COR-L47 (cell line): ENCODE data around the gene CHN2.
"Not testable (repeated sequence)": the region's sequence is repeated elsewhere in the genome, so short reads cannot be mapped to it uniquely, and the experiment has no call there.

Experiments used
- DNase-seq: peaks from one replicate; lab custom pipeline; 2025; lab: John Stamatoyannopoulos, UW

The CHN2 gene

GRCh38 chr7:29189743-29190201, 4.8 kb upstream of the CHN2 start:
- peak; percentile 97 for DNase-seq

DNA sequence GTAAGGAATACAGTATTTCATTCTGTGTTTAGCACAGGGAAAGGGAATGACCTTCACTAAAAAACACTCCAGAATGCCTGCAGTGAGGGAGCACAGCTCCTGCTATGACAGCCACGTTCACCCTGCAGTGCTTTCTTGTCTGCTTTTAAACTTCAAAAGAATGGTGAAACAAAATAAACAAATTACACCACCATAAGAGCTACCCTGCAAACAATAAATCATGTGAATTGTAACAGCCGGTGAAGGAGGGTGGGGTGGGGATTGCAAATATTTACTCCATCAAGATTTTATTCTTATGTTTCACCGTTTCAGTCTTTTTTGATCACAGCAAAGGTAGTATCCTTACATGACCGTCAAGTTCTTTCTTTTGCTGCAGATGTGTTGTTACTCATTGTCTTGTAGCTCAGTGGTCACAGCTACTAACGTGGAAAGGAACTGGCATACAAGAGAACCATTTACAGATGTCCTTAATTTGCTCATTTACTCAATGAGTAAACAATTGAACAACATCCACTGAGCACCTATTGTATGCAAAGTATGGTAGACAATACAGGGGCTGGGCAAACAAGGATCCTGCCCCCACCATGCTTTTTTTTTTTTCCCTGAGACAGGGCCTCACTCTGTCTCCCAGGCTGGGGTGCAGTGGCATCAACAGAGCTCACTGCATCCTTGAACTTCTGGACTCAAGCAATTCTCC, 4.1 kb upstream of the CHN2 start:
- peak; percentile 75 for DNase-seq

- DNase-seq, result no peak
Measured at GRCh38 chr7:29192323-29192722, 2.3 kb upstream of the CHN2 start.

GRCh38 chr7:29192811-29193210, 1.8 kb upstream of the CHN2 start:
- no peak for DNase-seq

GRCh38 chr7:29193316-29194205, 1.0 kb upstream of the CHN2 start:
- no peak for DNase-seq

DNA sequence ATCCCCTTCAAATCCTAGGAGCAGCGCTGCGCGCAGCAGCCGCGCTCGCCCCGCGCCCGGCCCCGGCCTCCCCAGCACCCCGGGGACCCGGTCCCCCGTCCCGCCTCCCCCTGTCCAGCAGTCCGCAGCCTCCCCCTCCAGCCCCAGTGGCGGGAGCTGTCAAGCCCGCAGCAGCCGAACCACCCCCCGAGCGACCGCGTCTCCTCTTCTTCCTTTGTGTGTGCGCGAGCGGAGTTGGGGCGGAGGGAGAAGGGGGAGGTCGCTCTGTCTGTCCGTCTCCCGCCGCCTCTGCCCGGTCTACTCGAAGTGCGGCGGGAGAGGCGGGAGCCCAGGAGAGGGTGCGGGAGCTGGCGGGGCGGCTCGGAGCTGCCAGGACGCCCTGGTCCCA, 375 bp upstream of the CHN2 start:
- peak; percentile 61 for DNase-seq

DNA sequence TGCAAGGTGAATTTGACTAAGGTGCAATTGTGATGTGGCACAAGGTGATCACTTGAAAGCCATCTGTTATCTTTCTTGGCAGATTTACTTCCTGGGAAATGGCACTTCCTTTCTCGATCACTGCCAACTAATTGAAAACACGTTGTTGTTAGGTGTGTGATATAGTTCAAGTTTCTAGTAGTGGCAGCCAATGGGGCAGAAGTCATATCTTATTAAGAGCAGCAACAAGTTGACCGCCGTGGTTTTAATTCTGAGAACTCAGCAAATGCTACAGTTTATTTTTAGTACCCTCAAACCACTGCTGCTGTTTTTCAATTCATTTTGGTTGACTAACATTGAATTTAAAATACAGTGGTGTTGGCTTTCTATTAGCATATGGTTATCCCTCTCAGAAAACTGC, 1.6 kb downstream of the CHN2 start:
- DNase-seq, result no peak

DNA sequence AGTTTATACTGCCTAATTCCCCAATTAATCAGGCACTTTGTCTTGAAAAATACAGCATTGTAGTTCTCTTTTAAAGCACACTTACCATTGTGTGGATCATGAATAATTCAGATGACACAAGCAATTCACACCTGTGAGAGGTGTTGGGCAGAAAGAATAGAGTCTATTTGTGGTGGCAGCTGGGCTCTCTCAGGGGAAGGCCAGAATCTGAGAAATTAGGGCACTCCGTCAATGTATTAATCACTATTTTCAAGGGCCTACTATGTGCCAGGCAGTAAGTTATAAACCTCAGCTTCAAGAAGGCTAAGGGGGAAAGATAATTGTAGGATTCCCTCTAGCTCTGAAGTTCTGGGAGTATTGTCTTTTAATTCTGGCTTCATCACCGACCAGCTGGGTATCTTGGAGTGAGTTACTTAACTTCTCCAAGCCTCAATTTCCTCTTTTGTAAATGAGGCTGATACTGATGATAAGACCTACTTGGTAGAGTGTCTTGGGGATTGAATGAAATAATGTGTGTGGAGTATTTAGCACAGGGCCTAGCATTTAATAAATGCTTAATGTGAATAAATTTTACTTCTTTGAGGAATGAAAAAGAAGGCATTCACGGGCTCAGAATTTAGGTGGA, 2.5 kb downstream of the CHN2 start:
- no peak for DNase-seq

DNA sequence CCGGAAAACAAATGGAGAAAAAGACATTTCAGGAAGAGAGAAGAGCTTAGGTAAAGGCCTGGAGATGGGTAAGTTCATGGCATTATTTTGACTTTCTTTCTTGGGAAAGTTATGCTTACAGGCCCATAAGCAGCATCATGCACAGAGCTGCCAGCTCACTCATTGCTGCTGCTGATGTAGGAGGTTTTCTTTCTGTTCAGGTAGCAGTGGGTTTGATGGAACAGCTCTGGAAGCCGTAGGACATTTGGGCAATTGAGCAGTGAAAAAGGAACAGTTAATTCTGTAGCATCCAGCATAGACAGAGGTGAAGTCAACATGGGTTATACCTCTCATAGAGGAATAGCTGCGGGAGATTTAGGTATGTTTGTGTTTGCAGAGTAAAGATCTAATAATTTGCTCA, 3.3 kb downstream of the CHN2 start:
- DNase-seq, result no peak

DNA sequence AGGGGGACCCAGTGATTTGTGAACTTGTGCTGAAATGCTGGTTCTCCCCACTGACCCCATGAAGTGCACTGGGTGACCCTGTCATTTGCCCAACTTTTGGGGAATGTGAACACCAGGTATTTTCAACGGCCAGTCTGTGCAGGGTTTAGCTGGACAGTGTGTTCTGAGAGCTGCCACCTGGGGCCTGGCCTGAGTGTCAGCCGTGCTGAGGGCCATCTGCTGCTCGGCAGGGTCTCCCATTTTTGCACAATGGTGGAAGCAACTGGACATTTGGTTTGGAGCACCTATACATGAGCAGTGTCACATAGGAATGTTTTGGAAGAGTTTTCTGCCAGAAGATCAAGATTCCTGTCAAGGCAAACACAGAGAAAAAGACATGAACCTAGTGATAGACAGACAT, 5.2 kb downstream of the CHN2 start:
- no peak for DNase-seq

GRCh38 chr7:29202651-29203069, 8.1 kb downstream of the CHN2 start:
- DNase-seq, result no peak

GRCh38 chr7:29204491-29205272, 10.1 kb downstream of the CHN2 start:
- DNase-seq, result no peak

DNA sequence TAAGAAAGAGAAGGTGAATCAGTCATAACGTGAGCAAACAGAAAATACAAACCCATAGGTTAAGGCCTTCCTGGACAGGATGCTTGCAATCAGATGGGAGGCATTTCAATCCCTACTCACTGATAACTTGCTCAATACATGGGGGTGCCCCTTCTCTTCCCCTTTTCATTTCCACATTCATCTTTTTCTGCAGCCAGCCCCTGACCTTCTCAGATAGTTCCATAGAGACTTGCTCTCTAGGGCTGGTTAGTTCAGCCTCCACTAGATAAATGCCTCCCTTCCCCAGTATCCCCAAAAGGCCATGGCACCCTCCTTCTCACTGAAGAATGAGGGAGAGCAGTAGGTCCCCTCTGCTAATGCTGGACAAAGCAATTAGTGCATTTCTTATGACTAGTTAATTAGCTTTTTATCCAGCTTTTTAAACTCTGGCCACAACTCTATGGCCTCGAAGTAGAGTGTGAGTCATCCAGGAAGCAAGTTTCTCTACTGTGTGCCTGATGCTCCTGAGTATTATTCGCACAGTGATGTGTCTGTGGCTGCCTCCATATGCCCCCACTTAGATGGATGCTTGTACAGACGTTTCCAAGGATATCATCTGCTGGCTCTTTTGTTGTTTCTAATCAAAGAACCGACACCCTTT, 12.7 kb downstream of the CHN2 start:
- no peak for DNase-seq

- DNase-seq, result no peak
Measured at GRCh38 chr7:29208410-29209250, 14.1 kb downstream of the CHN2 start.

DNA sequence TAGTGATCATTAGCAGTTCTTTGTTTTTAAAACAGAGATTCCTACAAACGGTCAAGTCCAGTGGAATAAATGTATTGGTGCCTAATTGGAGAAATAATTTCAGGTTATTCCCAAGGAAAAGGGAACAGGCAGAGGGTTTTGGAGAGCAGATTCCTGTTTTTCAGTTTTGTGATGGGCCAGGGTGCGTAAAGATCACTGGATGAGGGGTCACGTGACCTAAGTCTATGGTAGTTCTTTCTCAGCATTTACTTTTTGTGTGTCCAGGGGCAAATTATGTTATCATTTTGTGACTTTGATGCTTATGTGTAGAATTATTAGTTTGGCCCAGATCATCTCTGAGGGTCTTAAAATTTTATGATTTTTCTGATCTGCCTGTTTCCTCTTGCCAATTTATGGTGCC, 15.2 kb downstream of the CHN2 start:
- DNase-seq, result no peak

GRCh38 chr7:29212736-29213135, 18.2 kb downstream of the CHN2 start:
- DNase-seq, result not testable (repeated sequence)

GRCh38 chr7:29214056-29214455, 19.5 kb downstream of the CHN2 start:
- DNase-seq, result no peak

GRCh38 chr7:29214816-29215215, 20.2 kb downstream of the CHN2 start:
- DNase-seq, result no peak

GRCh38 chr7:29216128-29216527, 21.6 kb downstream of the CHN2 start:
- no peak for DNase-seq

- no peak for DNase-seq
Measured at GRCh38 chr7:29217113-29217512, 22.5 kb downstream of the CHN2 start.

GRCh38 chr7:29224726-29225125, 30.2 kb downstream of the CHN2 start:
- DNase-seq, result no peak
